ENCODE results near the gene SLC39A7. TPM values are rescaled to one million over a fixed set of nuclear protein-coding genes. Genes with fewer than 3 reads are reported as not detected.

Gene SLC39A7
- total and polyA plus RNA-seq, 2 of the 13 experiments (the other 11 are each of a cell fraction or from before 2014, with no cell fraction given), result 142 to 229 TPM

GRCh38 chr6:33208091-33208967, 7.7 kb downstream of the SLC39A7 start, which contains the start of gene RING1 (continued):
- TF ChIP-seq ELF3 (CRISPR knock-in tag; IDR thresholded peaks at IDR 0.05) (peak; percentile 62), SP4 (CRISPR knock-in tag; IDR thresholded peaks at IDR 0.05) (peak; percentile 86), SCMH1 (CRISPR knock-in tag; IDR thresholded peaks at IDR 0.05; ENCODE audit: borderline replicate concordance) (no peak), MAFG (CRISPR knock-in tag; IDR thresholded peaks at IDR 0.05) (no peak; the same call in 1 of the 2 replicates), HNF1B (CRISPR knock-in tag; IDR thresholded peaks at IDR 0.05) (0 out of 2 replicates have a peak, but pooled peaks have one; percentile 38), SMAD9 (CRISPR knock-in tag; IDR thresholded peaks at IDR 0.05) (no peak), ZSCAN30 (CRISPR knock-in tag; IDR thresholded peaks at IDR 0.05) (no peak), ZSCAN21 (CRISPR knock-in tag; IDR thresholded peaks at IDR 0.05; ENCODE audit: borderline replicate concordance) (peak; percentile 85), ZNF382 (CRISPR knock-in tag; IDR thresholded peaks at IDR 0.05; ENCODE audit: borderline replicate concordance) (no peak), ZNF3 (CRISPR knock-in tag; IDR thresholded peaks at IDR 0.05) (no peak), ZNF775 (CRISPR knock-in tag; IDR thresholded peaks at IDR 0.05; ENCODE audit: borderline replicate concordance) (no peak), RFX1 (IDR thresholded peaks at IDR 0.05) (no peak), THAP11 (CRISPR knock-in tag; IDR thresholded peaks at IDR 0.05) (peak; percentile 88), ARID4A (CRISPR knock-in tag; IDR thresholded peaks at IDR 0.05; ENCODE audit: borderline replicate concordance) (peak; percentile 90), TAF15 (IDR thresholded peaks at IDR 0.05; ENCODE audit: low read depth, low read length, poor library complexity, severe bottlenecking) (no peak), CBFB (CRISPR knock-in tag; IDR thresholded peaks at IDR 0.05) (0 out of 2 replicates have a peak, but pooled peaks have one; percentile 58), ARHGAP35 (CRISPR knock-in tag; IDR thresholded peaks at IDR 0.05; ENCODE audit: borderline replicate concordance) (peak; percentile 55), ZNF296 (CRISPR knock-in tag; conservative IDR thresholded peaks at IDR 0.05) (peak; percentile 17; the same call in 1 of the 2 replicates), NR2C2 (CRISPR knock-in tag; IDR thresholded peaks at IDR 0.05; ENCODE audit: borderline replicate concordance) (peak; percentile 36; the same call in 1 of the 2 replicates), ZNF496 (CRISPR knock-in tag; IDR thresholded peaks at IDR 0.05; ENCODE audit: insufficient replicate concordance) (no peak), SATB2 (CRISPR knock-in tag; IDR thresholded peaks at IDR 0.05) (no peak), ZFY (CRISPR knock-in tag; IDR thresholded peaks at IDR 0.05) (peak; percentile 84), ZKSCAN5 (CRISPR knock-in tag; IDR thresholded peaks at IDR 0.05) (no peak), ZNF747 (CRISPR knock-in tag; IDR thresholded peaks at IDR 0.05; ENCODE audit: borderline replicate concordance) (peak; percentile 37; the same call in 1 of the 2 replicates)
